ENCODE results near the gene DGKD.

DGKD gene

DNA sequence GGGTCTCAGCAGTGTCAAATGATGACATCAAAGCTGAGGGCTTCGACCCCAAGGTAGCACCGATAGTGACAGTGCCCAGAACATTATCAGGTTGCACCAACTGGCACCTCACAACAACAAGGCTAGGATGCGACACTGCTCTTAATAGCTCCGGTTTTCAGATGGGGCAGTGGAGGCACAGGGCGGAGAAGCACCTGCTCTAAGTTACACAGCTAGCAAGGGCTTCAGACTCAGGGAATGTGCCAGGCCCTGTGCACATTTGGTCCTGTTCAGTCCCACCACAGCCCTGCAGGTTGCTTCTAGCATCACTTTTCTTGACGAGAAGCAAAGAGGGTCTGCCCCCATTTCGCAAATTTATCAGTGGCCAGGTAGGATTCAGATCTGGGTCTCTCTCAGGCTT, 74.1 kb downstream of the DGKD start:
- DNase-seq (ENCODE audit: low read depth), result no peak

DNA sequence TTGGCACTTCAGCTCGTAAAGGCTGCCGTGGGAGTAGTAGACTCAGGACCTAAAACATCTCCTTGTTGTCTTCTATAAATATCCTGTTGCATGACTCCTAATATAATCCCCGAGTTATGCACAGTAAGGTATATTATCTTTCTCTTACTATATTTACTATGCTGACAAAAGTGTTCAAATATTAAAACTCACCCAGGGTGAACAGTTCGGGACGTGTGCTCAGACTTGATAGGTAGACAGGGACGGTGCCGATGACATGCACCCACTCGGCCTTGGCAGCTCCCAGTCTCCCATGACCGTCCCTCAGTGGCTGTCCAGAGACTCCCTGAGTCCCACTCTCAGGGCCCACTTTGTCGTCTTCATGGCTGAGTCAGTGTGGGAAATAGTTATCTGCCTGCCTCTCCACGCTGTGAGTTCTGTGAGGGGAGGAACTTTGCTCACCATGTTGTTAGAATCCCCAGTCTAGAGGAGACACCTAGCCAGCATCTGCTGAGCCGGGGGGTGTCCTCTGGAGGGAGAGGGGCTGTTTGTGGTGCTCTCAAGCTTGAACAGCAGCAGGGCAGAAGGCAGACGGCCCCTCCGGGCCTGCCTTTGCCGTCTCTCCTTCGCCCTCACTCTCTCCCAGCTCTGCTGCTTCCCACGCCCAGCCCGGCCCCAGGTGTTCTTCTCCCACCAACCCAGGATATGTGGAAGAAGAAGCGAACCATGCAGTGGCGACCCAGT, 75.0 kb downstream of the DGKD start:
- no peak for DNase-seq (ENCODE audit: low read depth)

DNA sequence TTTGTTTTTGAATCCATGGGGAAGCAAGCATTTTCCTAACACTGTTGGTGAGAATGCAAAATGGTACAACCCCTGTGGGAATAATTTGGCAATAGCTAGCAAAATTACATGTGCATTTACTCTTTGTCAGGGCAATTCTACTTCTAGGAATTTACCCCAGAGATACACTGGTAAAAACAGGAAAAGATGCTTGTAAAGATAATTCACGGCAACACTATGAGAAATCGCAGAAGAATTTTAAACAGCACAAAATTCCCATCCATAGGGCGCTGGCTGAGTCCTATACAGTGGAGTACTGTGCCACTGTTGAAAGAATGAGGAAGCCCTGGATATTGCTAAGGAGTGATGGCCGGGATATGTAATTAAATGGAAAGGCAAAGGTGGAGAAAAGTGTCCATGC, 75.8 kb downstream of the DGKD start:
- DNase-seq (ENCODE audit: low read depth), result no peak

DNA sequence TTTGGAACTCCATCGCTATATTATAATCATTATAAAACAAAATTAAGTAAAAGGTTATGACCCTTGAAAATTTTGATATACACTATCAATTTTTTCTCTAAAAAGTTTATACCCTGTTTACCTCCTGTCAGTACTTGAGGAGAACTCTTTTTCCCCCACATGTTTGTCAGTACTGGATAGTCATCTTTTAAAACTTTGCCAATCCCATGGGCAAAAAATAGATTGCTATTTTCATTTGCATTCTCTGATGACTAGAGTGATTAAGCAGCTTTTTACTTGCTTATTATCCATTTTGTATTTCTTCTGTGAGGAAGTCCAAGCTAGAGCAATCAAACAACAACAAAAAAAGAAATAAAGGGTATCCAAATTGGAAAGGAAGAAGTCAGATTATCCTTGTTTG, 76.4 kb downstream of the DGKD start:
- no peak for DNase-seq (ENCODE audit: low read depth)

DNA sequence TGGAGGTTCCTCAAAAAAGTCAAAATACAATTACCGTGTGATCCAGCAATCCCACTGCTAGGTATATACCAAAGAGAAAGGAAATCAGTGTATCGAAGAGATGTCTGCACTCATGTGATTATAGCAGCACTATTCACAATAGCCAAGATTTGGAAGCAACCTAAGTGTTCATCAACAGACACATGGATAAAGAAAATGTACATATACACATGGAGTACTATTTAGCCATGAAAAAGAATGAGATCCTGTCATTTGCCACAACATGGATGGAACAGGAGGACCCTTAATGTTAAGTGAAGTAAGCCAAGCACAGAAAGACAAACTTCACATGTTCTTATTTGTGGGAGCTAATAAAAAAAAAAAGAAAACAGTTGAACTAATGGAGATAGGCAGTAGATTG, 78.7 kb downstream of the DGKD start:
- no peak for DNase-seq (ENCODE audit: low read depth)

DNA sequence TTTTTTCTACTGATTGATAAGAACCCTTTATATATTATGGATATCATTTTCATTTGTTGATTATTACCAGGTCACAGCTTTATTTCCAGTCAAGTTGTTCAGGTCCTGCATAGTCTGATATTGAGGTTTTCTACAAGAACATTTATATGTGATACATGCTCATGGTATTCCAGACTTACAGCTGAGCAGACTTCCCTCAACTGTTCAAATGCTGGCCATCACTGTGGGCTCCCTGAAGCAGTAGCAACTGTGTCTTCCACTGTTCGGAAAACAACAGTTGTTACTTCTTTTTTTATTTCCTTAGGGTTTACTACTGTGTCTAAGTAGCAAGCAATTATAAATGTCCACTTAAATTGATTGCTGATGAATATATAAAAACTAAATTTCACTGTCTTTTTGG, 79.5 kb downstream of the DGKD start:
- no peak for DNase-seq (ENCODE audit: low read depth)

DNA sequence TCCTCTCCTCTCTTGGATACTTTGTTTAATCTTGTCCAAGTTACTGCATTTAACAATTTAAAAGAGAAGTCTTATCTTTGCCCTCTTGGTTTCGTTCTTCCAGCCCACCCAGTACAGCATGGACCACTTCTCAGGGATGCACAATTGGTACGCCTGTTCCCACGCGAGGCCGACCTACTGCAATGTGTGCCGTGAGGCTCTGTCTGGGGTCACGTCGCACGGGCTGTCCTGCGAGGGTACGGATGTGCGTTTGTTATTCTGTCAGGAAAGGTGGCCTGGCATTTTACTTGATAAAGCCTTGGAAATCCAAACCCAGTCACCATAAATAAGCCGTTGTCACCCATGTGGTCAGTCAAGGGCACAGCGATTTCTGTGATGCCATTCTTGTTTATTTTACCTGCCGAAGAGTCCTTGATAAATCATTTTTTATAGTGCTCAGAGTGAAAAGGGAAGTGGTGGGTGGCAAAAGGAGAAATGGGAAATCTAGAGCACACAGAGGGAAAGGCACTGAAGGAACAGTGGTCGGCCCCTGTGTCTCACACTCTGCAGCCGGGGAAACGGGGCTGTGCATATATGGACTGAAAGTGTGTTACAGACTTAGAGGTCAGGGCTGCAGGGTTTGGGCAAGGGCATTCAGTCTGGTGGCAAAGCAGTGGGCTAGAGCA, 80.5 kb downstream of the DGKD start:
- DNase-seq (ENCODE audit: low read depth), result no peak

DNA sequence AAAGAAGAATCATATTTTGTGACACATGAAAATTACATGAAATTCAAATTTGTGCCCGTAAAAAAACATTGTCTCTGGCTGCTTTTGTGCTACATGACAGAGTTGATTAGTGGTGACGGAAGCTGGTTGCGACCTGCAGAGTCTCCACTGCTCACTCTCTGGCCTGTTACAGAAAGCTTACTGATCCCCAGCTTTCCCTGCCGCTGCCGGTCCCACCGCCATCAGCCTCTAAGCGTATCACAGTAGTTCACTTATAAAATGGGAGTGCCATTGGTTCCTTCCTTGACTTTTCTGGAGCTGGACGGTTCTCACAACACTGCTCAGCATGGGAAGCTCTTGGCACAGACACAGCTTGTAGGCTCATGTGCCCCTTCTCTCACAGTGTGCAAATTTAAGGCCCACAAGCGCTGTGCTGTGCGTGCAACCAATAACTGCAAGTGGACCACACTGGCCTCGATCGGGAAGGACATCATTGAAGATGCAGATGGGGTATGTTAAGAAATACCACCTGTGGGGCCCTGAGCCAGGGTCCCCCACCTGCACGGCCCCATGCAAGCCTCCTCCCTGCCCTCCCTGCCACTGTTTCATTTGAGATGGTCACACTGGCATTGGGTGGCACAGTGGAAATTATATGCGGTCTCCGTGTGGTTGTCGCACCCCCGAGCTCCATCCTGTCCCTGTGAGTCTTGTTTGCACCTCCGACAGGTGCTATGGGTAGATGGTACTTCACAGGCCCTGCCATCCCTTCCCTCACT, 81.3 kb downstream of the DGKD start:
- no peak for DNase-seq (ENCODE audit: low read depth)

DNA sequence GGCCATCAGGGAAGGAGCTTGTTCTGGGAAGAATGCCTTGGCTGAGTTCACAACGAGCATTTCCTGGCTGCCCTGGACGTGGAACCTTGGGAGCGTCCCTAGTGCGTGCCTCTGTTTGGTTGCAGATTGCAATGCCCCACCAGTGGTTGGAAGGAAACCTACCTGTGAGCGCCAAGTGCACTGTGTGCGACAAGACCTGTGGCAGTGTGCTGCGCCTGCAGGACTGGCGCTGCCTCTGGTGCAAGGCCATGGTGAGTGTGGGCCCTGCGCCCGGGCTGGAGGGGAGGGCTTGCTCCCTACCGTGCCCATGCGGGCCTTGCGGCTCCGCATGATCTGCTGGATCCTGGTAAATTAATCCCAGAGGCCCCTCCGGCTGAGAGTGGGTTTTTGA, 81.9 kb downstream of the DGKD start:
- no peak for DNase-seq (ENCODE audit: low read depth)

DNA sequence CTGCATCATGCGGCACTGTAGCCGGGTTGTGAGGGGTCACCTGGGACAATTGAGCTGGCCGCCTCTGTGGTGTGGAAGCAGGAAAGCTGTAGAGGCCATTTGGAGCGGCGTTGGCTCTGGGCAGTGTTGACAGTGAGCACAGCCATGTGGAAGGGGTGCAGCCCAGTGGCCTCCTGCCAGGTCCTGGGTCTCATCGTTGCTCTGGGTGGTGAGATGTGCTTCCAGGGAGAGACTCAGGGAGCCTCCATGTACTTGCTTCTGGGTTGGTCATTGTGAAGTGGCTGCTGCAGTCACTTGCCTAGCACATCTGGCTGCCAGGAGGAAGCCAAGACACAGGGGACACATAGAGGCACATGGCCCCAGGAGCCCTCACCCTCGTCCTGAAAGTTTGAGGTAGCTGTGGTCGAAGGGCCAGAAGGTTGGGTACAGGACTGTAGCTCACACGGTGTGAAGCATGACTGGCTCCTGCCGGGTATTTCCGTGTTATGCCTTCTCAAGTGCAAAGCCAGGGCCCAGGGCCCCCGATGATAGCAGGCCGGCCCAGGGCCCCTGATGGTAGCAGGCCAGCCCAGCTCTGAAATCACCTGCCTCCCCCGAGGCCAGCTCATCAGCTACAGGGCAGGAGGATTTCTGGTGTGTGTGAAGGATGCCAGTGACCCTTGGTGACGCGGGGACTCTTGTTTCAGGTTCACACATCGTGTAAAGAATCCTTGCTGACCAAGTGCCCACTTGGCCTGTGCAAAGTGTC, 82.6 kb downstream of the DGKD start:
- no peak for DNase-seq (ENCODE audit: low read depth)

DNA sequence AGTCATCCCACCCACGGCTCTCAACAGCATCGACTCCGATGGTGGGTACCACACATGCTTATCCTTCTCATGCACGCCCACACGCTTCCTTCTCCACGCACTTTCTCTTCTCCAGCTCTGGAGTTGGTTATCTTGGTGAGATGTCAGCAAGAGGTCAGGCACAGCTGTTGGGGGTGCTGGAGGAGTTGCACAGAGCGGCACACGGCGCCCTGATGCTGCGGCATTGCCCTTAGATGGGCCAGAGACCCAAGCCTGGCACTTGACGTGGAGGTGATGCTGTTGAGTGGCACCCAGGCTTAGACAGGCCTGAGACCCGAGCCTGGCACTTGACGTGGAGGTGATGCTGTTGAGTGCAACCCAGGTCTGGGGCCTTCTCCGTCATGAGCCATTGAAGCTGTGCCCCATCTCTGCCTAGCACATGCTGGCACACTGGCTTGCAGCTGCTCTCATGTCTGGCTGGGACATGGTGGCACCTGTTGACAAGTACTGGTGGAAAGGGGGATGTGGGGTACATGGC, 83.2 kb downstream of the DGKD start:
- DNase-seq (ENCODE audit: low read depth), result no peak

DNA sequence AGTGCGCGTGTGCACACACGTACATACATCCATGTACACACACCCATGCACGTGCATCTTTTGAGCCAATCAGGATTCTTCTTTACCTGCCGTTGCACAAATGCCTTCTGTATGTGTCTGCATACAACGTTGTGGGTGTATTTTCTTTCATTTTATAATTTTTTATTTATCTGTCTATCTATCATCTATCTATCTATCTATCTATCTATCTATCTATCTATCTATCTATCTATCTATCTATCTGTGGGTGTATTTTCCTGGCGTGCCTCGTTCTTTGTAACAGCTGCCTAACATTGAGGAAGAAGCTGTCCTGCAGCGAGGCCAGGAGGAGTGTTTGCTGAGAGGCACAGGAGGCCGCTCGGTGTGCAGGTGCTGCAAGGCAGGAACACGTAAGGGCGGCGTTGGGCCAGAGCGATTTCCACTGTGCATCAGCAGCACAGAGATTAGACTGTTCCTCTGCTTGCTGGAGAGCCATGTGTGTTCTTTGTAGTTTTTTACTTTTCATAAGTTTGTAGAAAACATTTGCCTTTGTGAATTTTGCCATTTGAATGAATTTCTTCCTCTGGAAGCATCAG, 84.4 kb downstream of the DGKD start:
- DNase-seq (ENCODE audit: low read depth), result no peak

DNA sequence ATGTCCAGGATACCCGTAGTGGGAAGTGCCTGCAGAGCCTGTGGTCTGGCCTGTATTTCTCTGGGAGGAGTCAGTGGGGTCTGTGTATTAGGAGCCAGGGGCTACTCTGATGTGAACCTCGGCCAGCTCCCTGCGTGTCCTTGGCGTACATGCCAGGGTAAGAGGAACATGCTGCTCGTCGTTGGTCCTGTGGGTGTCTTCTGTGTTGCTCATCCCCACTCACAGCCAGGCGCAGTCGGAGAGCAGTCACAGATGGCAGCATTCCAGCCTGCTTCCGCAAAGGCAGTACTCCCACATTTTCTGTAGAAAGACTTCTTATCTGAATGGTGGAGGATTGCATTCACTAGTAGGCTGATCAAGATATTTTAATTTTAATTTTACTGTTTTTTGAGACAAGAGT, 84.9 kb downstream of the DGKD start:
- no peak for DNase-seq (ENCODE audit: low read depth)

DNA sequence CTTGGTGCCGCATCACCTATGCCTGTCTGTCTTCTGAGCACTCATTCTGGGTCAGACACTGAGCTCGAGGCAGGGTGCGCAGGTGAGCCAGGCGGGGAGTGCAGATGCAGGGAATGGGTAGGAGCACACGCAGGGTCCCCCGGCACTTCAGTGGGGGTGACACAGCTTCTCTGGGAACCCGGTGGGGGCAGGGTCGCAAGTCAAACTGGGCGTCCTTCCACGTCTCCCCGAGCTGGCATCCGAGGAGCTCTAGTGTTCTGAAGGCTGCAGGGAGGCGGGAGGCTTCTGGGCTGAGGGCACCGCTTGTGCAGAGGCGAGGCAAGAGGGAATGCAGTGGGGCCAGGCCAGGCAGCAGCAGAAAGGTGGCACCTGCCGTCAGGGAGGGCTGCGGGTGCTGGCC, 86.0 kb downstream of the DGKD start:
- DNase-seq (ENCODE audit: low read depth), result no peak

DNA sequence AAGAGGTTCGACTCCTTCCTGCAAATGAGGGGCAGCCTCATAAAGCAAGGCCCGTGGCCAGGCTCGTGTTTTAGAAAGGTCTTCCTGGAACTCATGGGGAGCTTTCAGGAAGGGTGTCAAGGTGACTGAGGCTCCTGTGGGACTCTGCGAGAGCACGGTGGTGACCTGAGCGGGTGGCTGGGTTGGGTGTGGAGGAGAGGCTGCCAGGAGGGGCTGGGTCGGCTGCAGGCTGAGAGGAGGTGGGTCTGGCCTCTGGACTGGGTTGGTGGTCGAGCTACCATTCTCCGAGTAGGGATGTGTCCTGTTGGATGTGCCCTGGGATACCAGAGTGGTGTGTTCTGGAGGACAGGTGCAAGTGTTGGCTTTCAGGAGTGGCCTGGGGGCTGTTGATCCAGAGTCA, 86.4 kb downstream of the DGKD start:
- no peak for DNase-seq (ENCODE audit: low read depth)

DNA sequence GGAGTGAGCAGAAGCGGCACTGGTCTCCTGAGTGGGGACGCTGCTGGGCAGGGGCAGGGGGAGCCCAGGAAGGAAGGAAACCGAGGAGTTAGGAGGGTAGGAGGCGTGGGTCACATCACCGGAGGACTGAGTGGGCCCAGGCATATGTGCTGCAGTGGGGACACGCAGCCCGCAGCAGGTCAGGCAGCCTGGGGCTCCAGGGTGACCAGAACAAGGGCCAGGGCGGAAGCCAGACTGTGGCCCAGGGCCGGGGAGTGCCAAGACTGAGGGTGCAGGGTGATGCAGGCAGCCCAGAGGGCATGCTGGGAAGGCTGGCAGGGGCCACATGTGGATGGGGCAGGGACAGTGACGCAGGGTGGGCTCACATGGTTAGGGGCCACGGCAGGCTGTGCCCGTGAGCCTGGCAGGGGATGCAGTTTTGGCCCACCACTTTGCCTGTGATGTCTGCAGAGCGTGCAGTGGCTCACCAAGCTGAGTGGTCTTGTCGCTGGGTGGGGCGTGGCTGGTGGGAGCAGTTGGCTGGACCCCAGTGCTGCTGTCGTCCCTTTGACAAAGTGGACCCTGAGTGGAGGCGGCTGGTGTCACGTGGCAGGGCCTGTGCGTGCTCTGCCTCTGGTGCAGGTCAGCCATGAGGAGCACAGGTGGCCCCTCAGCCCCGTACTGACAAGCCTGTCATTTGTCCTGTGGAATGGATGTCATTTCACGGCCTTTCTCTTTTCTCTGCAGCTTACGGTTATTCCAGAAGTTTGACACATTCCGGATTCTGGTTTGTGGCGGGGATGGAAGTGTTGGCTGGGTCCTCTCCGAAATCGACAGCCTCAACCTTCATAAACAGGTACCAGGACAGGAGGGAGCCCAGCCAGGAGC, 87.1 kb downstream of the DGKD start:
- no peak for DNase-seq (ENCODE audit: low read depth)

DNA sequence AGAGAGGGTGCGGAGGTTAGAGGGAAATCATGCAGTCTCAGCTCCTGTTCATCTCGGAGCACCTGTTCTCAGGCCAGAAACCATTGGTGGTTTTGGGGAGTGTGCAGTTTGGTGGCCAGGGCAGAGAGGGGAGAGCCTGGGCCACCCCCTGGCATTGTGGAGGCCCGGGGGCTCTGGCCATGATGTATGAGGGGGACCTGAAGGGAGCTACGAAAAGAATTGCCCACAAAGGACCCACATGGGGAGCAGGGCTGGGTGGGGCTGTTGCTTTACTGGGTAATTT, 87.7 kb downstream of the DGKD start:
- DNase-seq (ENCODE audit: low read depth), result no peak

DNA sequence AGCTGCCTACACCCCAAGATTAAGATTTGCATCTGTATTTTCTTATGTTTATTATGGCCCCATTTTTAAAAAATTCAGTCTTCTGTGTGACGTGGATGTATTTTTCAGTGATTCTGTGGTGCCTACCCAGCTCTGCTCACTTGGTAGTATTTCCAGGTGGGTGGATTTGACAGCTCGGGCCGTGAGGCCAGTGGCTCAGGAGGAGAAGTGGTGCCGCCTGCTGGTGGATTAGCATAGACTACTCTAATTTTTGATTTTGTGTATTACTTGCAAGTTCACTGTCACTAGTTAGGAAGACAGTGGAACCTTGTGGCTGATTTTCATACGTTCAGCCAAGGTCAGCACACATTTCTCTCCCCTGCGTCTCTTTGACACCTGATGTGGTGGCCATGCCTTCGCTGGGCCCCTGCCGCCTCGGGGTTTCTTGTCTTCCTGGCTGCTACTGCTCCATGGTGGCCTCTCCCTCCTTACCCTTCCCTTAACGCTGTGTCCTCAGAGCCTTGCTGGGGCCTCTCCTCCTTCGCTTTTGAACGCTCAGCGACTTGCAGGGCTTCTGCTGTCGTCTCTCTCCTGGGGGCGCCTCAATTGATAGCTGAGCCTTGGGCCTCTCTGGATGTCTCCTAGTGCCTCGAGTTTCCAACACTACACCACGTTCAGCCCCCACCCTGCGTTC, 89.4 kb downstream of the DGKD start:
- DNase-seq (ENCODE audit: low read depth), result peak; percentile 73

DNA sequence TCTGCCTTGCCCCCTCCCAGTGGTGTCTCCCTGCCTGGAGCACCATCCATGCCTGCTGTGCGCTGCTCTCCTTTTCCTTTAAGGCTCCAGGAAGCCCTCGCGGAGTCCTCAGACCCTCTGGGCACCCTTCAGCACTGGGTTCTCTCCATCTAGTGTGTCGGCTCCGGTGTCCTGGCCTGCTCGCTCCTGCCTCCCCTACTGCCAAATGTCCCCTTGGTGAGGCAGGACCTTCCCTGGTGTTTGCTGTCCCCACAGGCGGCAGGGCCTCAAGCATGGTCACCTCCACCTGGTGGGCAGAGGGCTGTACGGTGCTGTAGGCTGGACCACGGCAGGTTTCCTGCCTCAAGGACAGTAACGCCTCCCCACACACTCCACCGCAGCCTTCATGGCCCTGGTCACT, 90.2 kb downstream of the DGKD start:
- DNase-seq (ENCODE audit: low read depth), result no peak

DNA sequence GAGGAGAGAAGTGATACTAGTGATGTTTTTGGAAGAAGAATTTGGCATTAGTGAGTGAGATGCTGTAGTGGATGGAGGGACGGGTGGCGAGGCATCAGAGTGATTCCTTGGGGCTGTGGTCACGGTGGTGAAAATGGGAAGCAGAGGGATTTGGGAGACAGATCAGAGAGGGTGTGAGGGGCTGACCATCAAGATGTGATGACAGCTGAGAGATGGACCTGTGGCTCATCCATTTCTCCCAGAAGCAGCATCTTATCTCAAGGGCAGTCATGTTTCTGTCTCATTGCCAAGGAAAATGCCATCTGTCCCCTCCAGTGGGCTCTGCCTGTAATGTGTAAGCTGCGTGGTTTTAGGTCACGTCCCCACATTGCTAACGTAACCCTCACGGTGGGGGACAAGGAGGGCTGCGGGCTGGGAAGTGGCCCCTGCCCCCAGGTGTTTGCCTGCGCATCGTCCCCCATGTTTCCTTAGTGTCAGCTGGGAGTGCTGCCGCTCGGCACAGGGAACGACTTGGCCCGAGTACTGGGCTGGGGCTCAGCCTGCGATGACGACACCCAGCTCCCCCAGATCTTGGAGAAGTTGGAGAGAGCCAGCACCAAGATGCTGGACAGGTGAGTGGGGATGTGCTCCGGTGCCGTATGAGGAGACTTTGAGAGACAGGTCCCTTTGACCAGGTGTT, 91.0 kb downstream of the DGKD start:
- no peak for DNase-seq (ENCODE audit: low read depth)
